ENCODE measurements around the gene RILPL1.

The RILPL1 gene

DNA sequence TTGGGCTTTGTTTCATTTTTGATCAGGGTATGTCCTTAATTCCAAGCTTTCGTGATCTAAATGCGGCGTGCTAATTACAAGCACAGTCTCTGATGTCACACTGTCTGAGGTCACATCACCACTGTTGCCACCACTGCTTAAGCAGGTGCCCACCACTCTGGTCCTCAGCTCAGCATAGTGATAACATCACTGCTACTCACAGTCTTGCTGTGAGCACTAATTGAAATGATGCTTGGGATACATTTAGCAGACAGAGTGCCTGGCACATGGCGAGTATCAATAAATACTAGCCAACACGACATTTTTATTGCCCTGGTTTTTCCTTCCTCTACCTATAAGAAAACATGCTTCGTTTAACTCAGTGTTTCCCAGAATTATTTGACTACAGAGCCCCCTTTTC lies 104.9 kb downstream of the RILPL1 start:
- H3K27me3 ChIP-seq: no peaks in the 10 kb centered on the region
- TF ChIP-seq Cebpa-rat (IDR thresholded peaks at IDR 0.05): no peak
- peaks cover 70 to 99% (median 94%) of the 10 kb centered on the region in 11 experiments for H3K36me3 ChIP-seq
- H4K20me1 ChIP-seq: peaks cover 47 to 100% (median 98%) of the 10 kb centered on the region in 11 experiments; a peak in 21 of 22 replicates
- H3K4me3 ChIP-seq: no peak overlapping the region
- H3K9ac ChIP-seq: no peak overlapping the region
- H3K4me2 ChIP-seq: no peak overlapping the region; a peak in 1 of 22 replicates
- peaks cover 23 to 41% (median 35%) of the 10 kb centered on the region in 10 experiments for H3K4me1 ChIP-seq
- peaks cover 0 to 5% (median 0%) of the 10 kb centered on the region in 11 experiments; a peak in 1 of 22 replicates for H3K9me3 ChIP-seq (replicated peaks in 1 of 11)
- H3K27ac ChIP-seq: no peak overlapping the region

DNA sequence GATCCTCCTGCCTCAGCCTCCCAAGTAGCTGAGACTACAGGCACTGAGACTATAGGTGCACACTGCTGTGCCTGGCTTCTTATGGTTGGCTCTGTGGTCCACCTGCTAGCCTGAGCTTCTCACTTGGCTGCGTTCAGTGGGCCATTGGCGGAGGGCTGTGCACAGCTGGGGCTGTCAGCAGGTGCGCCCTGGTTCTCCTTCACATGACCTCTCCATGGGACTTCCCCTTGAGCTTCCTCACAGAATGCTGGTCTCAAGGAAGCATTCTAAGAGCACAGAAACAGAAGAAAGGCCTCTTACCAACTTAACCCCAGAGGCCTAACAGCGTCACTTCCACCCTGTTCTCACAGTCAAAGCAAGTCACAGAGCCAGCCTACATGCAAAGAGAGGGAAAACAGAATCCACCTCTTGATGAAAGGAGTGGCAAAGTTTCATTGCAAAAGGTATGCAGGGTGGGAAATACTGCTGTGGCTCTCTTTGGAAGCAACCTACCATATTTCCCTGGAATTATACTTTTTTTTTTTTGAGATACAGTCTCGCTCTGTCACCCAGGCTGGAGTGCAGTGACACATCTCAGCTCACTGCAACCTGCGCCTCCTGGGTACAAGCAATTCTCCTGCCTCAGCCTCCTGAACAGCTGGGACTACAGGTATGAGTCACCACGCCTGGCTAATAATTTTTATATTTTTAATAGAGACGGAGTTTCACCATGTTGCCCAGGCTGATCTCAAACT lies 106.3 kb downstream of the RILPL1 start:
- H3K9me3 ChIP-seq (replicated peaks in 1 of 11): peaks cover 0 to 5% (median 0%) of the 10 kb centered on the region in 11 experiments; a peak in 1 of 22 replicates
- H3K4me3 ChIP-seq: no peak overlapping the region

DNA sequence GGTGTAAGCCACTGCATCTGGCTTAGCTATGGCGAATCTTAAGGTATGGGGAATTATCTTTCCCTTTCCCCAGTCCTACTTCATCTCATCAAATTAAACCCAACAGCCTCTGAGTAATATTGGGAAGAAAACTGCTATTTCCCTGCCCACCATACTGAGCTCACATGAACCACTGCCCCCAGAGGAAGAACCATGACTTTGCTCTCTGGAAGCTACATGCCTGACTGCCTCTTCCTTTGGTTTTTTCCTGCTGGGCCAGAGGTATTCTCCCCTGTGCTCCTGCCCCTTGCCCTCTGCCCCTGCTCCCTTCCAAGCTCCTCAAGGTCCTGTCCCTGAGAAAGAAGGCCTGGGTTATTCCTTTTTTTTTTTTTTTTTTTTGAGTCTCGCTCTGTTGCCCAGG lies 112.2 kb downstream of the RILPL1 start:
- H3K36me3 ChIP-seq: peaks cover 85 to 100% (median 98%) of the 10 kb centered on the region in 11 experiments
- H3K27me3 ChIP-seq: no peaks in the 10 kb centered on the region
- H3K4me3 ChIP-seq: no peak overlapping the region
- no peaks in the 10 kb centered on the region for H3K4me1 ChIP-seq
- no peak for TF ChIP-seq Cebpa-rat (IDR thresholded peaks at IDR 0.05)
- no peak overlapping the region for H3K4me2 ChIP-seq
- no peak overlapping the region for H3K27ac ChIP-seq
- H4K20me1 ChIP-seq: peaks cover 4 to 99% (median 93%) of the 10 kb centered on the region in 11 experiments; a peak in 20 of 22 replicates
- H3K9ac ChIP-seq: no peak overlapping the region
- peaks cover 0 to 5% (median 0%) of the 10 kb centered on the region in 11 experiments; a peak in 1 of 22 replicates for H3K9me3 ChIP-seq (replicated peaks in 1 of 11)

More for the DNA sequence above, 106.3 kb downstream of the RILPL1 start:
- no peak for TF ChIP-seq Cebpa-rat (IDR thresholded peaks at IDR 0.05)
- Histone ChIP-seq H3K4me1 (peaks cover 9 to 27% (median 21%) of the 10 kb centered on the region in 10 experiments), H4K20me1 (peaks cover 33 to 100% (median 98%) of the 10 kb centered on the region in 11 experiments; a peak in 21 of 22 replicates), H3K4me2 (peak overlapping the region in 7 of 11 experiments; percentile 33 to 58 (median 41); a peak in 13 of 22 replicates), H3K9ac (peak overlapping the region in 4 of 11 experiments; percentile 14 to 60 (median 39); a peak in 4 of 22 replicates), H3K36me3 (peaks cover 81 to 100% (median 98%) of the 10 kb centered on the region in 11 experiments), H3K27ac (0 out of 22 replicates have a peak overlapping the region, but pooled peaks of 2 of the 11 experiments have one; percentile 7 to 17), H3K27me3 (no peaks in the 10 kb centered on the region)
